PC-3 (cell line): ENCODE data around the gene PKP1. TPM values are rescaled to one million over a fixed set of nuclear protein-coding genes. Genes with fewer than 3 reads are reported as not detected.

Experiments used
- ATAC-seq: fragments of 200-7000 bp; cut with Tn5 transposase; 2 replicates; pipeline ENCODE4 v1.9.1; 2020; ENCODE audit warnings: mild to moderate bottlenecking, moderate library complexity
- BruUV-seq: library from RNA; stranded (reverse); fragments of 400-500 nt; replicated peaks from 2 replicates; lab custom pipeline; 2021; lab: Mats Ljungman, UMichigan
- CTCF ChIA-PET: fragments of 300-600 bp; sonication (Branson Sonifier 250); formaldehyde crosslinking; loops from one replicate; lab custom pipeline; 2022; ENCODE audit warnings: antibody characterized with exemption; lab: Charles Lee
- POLR2A ChIA-PET: fragments of 300-600 bp; sonication (Branson Sonifier 250); formaldehyde crosslinking; loops from one replicate; lab custom pipeline; 2022; ENCODE audit warnings: antibody characterized with exemption; ENCODE audit not compliant: unreplicated experiment; lab: Charles Lee
- DNase-seq: peaks from one replicate; pipeline ENCODE4 v3.0.0-alpha.2; 2015
- H2AFZ ChIP-seq: fragments of 300-600 bp; sonication (generic); 2 replicates; pipeline ENCODE4 v1.6.0; 2016; ENCODE audit warnings: antibody characterized with exemption, low read length
- H3F3A ChIP-seq: fragments of 300-600 bp; sonication (generic); one replicate; pipeline ENCODE4 v1.6.0; 2017; ENCODE audit warnings: antibody characterized with exemption, low read length, control low read depth, mild to moderate bottlenecking; ENCODE audit not compliant: unreplicated experiment
- H3K27ac ChIP-seq: fragments of 300-600 bp; sonication (generic); 2 replicates; pipeline ENCODE4 v1.5.1; 2016; ENCODE audit warnings: mild to moderate bottlenecking, low read length
- H3K27me3 ChIP-seq: fragments of 300-600 bp; sonication (generic); 2 replicates; pipeline ENCODE4 v1.6.1; 2016; ENCODE audit warnings: low read length, mixed read lengths
- H3K36me3 ChIP-seq: fragments of 300-600 bp; sonication (generic); 2 replicates; pipeline ENCODE4 v1.6.1; 2016; ENCODE audit warnings: low read depth, mixed run types, low read length, mixed read lengths
- H3K4me1 ChIP-seq: fragments of 300-600 bp; sonication (generic); 2 replicates; pipeline ENCODE4 v1.5.1; 2016; ENCODE audit warnings: low read length; ENCODE audit not compliant: insufficient read depth
- H3K4me2 ChIP-seq: fragments of 300-600 bp; sonication (generic); 2 replicates; pipeline ENCODE4 v1.6.0; 2016; ENCODE audit warnings: low read length
- H3K4me3 ChIP-seq: fragments of 300-600 bp; sonication (generic); 2 replicates; pipeline ENCODE4 v1.5.1; 2016; ENCODE audit warnings: mild to moderate bottlenecking, low read length, mixed read lengths
- H3K79me2 ChIP-seq: fragments of 300-600 bp; sonication (generic); 2 replicates; pipeline ENCODE4 v1.6.1; 2017; ENCODE audit warnings: low read length, mixed read lengths
- H3K9ac ChIP-seq: fragments of 300-600 bp; sonication (generic); 2 replicates; pipeline ENCODE4 v1.6.0; 2016; ENCODE audit warnings: mild to moderate bottlenecking, low read length
- H3K9me2 ChIP-seq: fragments of 300-600 bp; sonication (generic); replicated peaks from 2 replicates; pipeline ENCODE4 v1.6.1; 2016; ENCODE audit warnings: mixed run types, low read length, mixed read lengths
- H3K9me3 ChIP-seq: fragments of 300-600 bp; sonication (generic); 2 replicates; pipeline ENCODE4 v1.6.1; 2016; ENCODE audit warnings: low read length, mixed read lengths
- H4K20me1 ChIP-seq: fragments of 300-600 bp; sonication (generic); 2 replicates; pipeline ENCODE4 v1.6.1; 2016; ENCODE audit warnings: low read length, mixed read lengths
- EZH2 ChIP-seq: fragments of 300-600 bp; sonication (generic); IDR thresholded peaks from one replicate; pipeline ENCODE4 v1.6.1; 2017; ENCODE audit warnings: antibody characterized with exemption, mild to moderate bottlenecking, low read length; ENCODE audit not compliant: unreplicated experiment
- EZH2phosphoT487 ChIP-seq: fragments of 300-600 bp; sonication (generic); IDR thresholded peaks from 2 replicates; pipeline ENCODE4 v1.6.1; 2018; ENCODE audit warnings: mild to moderate bottlenecking, antibody characterized with exemption, low read length, borderline replicate concordance
- intact Hi-C: fragments of 100-400 bp; cut with micrococcal nuclease; formaldehyde crosslinking; loops from 2 replicates; pipeline ENCODE4 v1.9.0; 2023
- total RNA-seq: library from RNA; depleted of rRNA; stranded (reverse); fragments of >200 nt; gene quantifications from 2 replicates; pipeline ENCODE4 v1.2.3, GENCODE V29; 2014
- TF ChIP-seq, protein P1 (sequence below): fragments of 300-600 bp; sonication (generic); conservative IDR thresholded peaks from 2 replicates; pipeline ENCODE4 v1.5.1; 2017; ENCODE audit warnings: antibody characterized with exemption, low read depth, mild to moderate bottlenecking, low read length

PKP1 gene
- total RNA-seq, 1 experiment from 2014 or later: 211 TPM

DNA sequence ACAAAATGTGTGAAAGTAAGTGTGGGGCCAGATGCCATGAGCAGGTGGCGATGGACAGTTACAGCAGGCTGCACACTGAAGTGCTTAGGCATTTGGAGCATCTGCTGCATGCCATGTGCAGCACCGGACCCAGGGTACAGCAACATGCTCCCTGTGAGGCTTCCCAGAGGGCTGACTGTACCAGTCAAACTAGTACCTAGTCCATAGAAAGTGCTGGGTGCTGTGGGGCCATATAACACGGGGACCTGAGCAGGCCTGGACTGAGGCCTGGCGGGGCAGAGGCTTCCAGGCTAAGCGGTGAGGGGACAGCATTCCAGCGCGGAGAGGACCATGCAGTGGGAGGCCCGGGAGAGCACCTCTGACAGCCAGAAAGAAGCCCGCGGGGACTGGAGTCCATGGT lies 29.9 kb upstream of the PKP1 start:
- no peak overlapping the region for H3K4me2 ChIP-seq
- BruUV-seq: no TSS peak
- no peaks in the 10 kb centered on the region for H3K9me2 ChIP-seq
- POLR2A ChIA-PET: no interaction called here
- no peaks in the 10 kb centered on the region for H3K27me3 ChIP-seq
- intact Hi-C loops: no loop called here
- DNase-seq: no peak
- no peaks in the 10 kb centered on the region for H3K36me3 ChIP-seq
- CTCF ChIA-PET: interaction anchor here (0.7 to 1.6 kb wide), 2 partner anchors 10 to 109 kb away, joined by 3 to 13 read pairs; no protein-coding TSS in a partner anchor
- H3K9ac ChIP-seq: no peak overlapping the region
- no peaks in the 10 kb centered on the region for H3F3A ChIP-seq
- H4K20me1 ChIP-seq: no peaks in the 10 kb centered on the region
- no peak; the same call in 1 of the 2 replicates for ATAC-seq
- H3K27ac ChIP-seq: no peak overlapping the region
- TF ChIP-seq EZH2phosphoT487: no peak
- no peak for TF ChIP-seq EZH2
- TF ChIP-seq, protein P1, sequence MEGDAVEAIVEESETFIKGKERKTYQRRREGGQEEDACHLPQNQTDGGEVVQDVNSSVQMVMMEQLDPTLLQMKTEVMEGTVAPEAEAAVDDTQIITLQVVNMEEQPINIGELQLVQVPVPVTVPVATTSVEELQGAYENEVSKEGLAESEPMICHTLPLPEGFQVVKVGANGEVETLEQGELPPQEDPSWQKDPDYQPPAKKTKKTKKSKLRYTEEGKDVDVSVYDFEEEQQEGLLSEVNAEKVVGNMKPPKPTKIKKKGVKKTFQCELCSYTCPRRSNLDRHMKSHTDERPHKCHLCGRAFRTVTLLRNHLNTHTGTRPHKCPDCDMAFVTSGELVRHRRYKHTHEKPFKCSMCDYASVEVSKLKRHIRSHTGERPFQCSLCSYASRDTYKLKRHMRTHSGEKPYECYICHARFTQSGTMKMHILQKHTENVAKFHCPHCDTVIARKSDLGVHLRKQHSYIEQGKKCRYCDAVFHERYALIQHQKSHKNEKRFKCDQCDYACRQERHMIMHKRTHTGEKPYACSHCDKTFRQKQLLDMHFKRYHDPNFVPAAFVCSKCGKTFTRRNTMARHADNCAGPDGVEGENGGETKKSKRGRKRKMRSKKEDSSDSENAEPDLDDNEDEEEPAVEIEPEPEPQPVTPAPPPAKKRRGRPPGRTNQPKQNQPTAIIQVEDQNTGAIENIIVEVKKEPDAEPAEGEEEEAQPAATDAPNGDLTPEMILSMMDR: no peak
- no peak overlapping the region for H3K4me3 ChIP-seq
- H3K4me1 ChIP-seq: no peaks in the 10 kb centered on the region
- H3K9me3 ChIP-seq: no peaks in the 10 kb centered on the region
- H2AFZ ChIP-seq: no peak overlapping the region
- H3K79me2 ChIP-seq: no peaks in the 10 kb centered on the region

DNA sequence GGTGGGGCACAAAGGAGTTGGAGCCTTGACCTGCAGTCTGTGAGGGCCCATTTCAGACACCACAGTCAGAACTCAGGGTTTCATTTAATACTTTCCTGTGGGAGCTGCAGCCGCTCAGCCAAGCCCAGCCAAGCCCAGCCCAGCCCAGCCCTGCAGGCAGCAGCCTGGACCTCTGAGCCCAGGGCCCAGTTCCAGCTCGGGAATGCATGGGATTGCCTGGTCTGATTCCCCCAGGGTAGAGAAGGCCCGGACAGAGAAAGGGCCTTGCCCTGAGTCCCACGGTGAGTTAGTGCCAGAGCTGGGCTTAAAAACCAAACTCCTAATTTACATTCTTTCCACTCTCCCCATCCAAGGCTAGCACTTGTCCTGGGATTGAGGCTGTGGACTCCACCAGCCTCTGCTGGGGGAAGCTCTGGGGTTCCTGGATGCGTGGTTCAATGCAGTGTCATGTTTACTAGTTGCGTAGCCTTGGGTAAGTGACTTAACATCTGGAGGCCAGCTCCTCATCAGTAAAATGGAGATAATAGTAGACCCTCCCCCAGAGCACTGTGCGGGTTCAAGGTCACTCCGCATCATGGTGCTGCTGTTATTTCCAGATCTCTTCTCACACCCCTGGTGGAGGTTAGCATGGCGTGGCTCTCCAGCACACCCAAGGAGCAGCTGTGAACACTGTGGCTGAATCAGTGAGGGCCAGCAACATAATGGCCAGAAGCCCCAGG lies 29.2 kb upstream of the PKP1 start:
- no peaks in the 10 kb centered on the region for H3K27me3 ChIP-seq
- ATAC-seq (peak; percentile 17), DNase-seq (no peak)
- no peak overlapping the region for H3K4me2 ChIP-seq
- H3K9ac ChIP-seq: no peak overlapping the region
- no peak overlapping the region for H3K27ac ChIP-seq
- ChIA-PET CTCF (interaction anchor here (0.6 to 1.6 kb wide), 7 partner anchors 10 to 108 kb away, joined by 3 to 13 read pairs (median 4); partner anchors contain the start of gene TMEM9), POLR2A (interaction anchor here (0.6 kb wide), 1 partner anchor 24 kb away, joined by 5 read pairs; no protein-coding TSS in a partner anchor)
- H4K20me1 ChIP-seq: no peaks in the 10 kb centered on the region
- H3K9me3 ChIP-seq: no peaks in the 10 kb centered on the region
- no peaks in the 10 kb centered on the region for H3K36me3 ChIP-seq
- no peak overlapping the region for H3K4me3 ChIP-seq
- no peaks in the 10 kb centered on the region for H3K4me1 ChIP-seq
- no peaks in the 10 kb centered on the region for H3K9me2 ChIP-seq
- H3F3A ChIP-seq: no peaks in the 10 kb centered on the region
- TF ChIP-seq, protein P1: no peak; the same call in 1 of the 2 replicates
- TF ChIP-seq EZH2phosphoT487: no peak
- TF ChIP-seq EZH2: no peak
- H2AFZ ChIP-seq: no peak overlapping the region
- intact Hi-C loops: loop anchor here (1.0 kb wide), 2 partner anchors 92 to 107 kb away; no protein-coding TSS in a partner anchor
- no peaks in the 10 kb centered on the region for H3K79me2 ChIP-seq
- BruUV-seq: no TSS peak
